ENCODE results near the gene RNF115.
"Not testable (repeated sequence)": the region's sequence is repeated elsewhere in the genome, so short reads cannot be mapped to it uniquely, and the experiment has no call there.

RNF115 gene

GRCh38 chr1:145720878-145721671, 102.8 kb downstream of the RNF115 start:
- Histone ChIP-seq H3K4me2 (peak overlapping the region; percentile 55 to 82 (median 70)), H3K9me3 (replicated peaks in 1 of 11) (no peaks in the 10 kb centered on the region), H3K27me3 (peaks cover 12 to 22% (median 17%) of the 10 kb centered on the region in 11 experiments; a peak in 20 of 22 replicates), H3K27ac (no peak overlapping the region), H3K36me3 (no peaks in the 10 kb centered on the region), H4K20me1 (peaks cover 0 to 7% (median 0%) of the 10 kb centered on the region in 11 experiments; a peak in 1 of 22 replicates), H3K9ac (peak overlapping the region in 3 of 11 experiments; percentile 0 to 32 (median 23); a peak in 2 of 22 replicates), H3K4me3 (peak overlapping the region in 7 of 10 experiments; percentile 13 to 53 (median 28); a peak in 8 of 20 replicates), H3K4me1 (peaks cover 0 to 10% (median 4%) of the 10 kb centered on the region in 10 experiments; a peak in 7 of 20 replicates)
- no peak for TF ChIP-seq Cebpa-rat (IDR thresholded peaks at IDR 0.05)

GRCh38 chr1:145720556-145720877, 103.4 kb downstream of the RNF115 start:
- peak overlapping the region in 1 of 11 experiments; percentile 23; a peak in 1 of 22 replicates for H3K9ac ChIP-seq
- no peak for TF ChIP-seq Cebpa-rat (IDR thresholded peaks at IDR 0.05)
- H3K27ac ChIP-seq, result no peak overlapping the region
- H3K4me1 ChIP-seq, result peaks cover 0 to 10% (median 4%) of the 10 kb centered on the region in 10 experiments; a peak in 7 of 20 replicates
- peaks cover 0 to 7% (median 0%) of the 10 kb centered on the region in 11 experiments; a peak in 1 of 22 replicates for H4K20me1 ChIP-seq
- peak overlapping the region in 9 of 11 experiments; percentile 55 to 82 (median 68); a peak in 16 of 22 replicates for H3K4me2 ChIP-seq
- H3K4me3 ChIP-seq, result peak overlapping the region in 1 of 10 experiments; percentile 35; a peak in 2 of 20 replicates
- H3K27me3 ChIP-seq, result peaks cover 12 to 22% (median 17%) of the 10 kb centered on the region in 11 experiments; a peak in 20 of 22 replicates
- H3K9me3 ChIP-seq (replicated peaks in 1 of 11), result no peaks in the 10 kb centered on the region
- H3K36me3 ChIP-seq, result no peaks in the 10 kb centered on the region

GRCh38 chr1:145719230-145720079, 104.4 kb downstream of the RNF115 start, which contains the start of gene CD160:
CD160 (plus strand) TSS chr1:145719499; CDS start chr1:145728328, 8,829 bp downstream.
- Histone ChIP-seq H3K9ac (no peak within 1 kb of the TSS), H3K4me2 (no peak within 1 kb of the TSS), H4K20me1 (peaks cover 0 to 7% (median 0%) of the 10 kb centered on the region in 11 experiments; a peak in 1 of 22 replicates), H3K4me3 (no peak within 1 kb of the TSS), H3K27ac (no peak within 1 kb of the TSS), H3K4me1 (peaks cover 0 to 10% (median 4%) of the 10 kb centered on the region in 10 experiments; a peak in 7 of 20 replicates), H3K36me3 (no peaks in the 10 kb centered on the region), H3K27me3 (peaks cover 12 to 22% (median 17%) of the 10 kb centered on the region in 11 experiments; a peak in 20 of 22 replicates), H3K9me3 (replicated peaks in 1 of 11) (no peaks in the 10 kb centered on the region)
- TF ChIP-seq Cebpa-rat (IDR thresholded peaks at IDR 0.05), result no peak

- peaks cover 0 to 10% (median 4%) of the 10 kb centered on the region in 10 experiments; a peak in 7 of 20 replicates for H3K4me1 ChIP-seq
Measured at GRCh38 chr1:145718465-145718864, 105.4 kb downstream of the RNF115 start.

GRCh38 chr1:145717833-145718232, 106.1 kb downstream of the RNF115 start:
- H3K27ac ChIP-seq, result no peak overlapping the region
- peaks cover 0 to 10% (median 4%) of the 10 kb centered on the region in 10 experiments; a peak in 7 of 20 replicates for H3K4me1 ChIP-seq
- TF ChIP-seq Cebpa-rat (IDR thresholded peaks at IDR 0.05), result no peak
- H3K36me3 ChIP-seq, result no peaks in the 10 kb centered on the region
- no peak overlapping the region for H3K4me3 ChIP-seq
- H4K20me1 ChIP-seq, result peaks cover 0 to 7% (median 0%) of the 10 kb centered on the region in 11 experiments; a peak in 1 of 22 replicates
- H3K27me3 ChIP-seq, result peaks cover 12 to 22% (median 17%) of the 10 kb centered on the region in 11 experiments; a peak in 20 of 22 replicates
- H3K9ac ChIP-seq, result no peak overlapping the region
- H3K9me3 ChIP-seq (replicated peaks in 1 of 11), result no peaks in the 10 kb centered on the region
- no peak overlapping the region for H3K4me2 ChIP-seq

More at GRCh38 chr1:145718465-145718864, 105.4 kb downstream of the RNF115 start:
- peaks cover 12 to 22% (median 17%) of the 10 kb centered on the region in 11 experiments; a peak in 20 of 22 replicates for H3K27me3 ChIP-seq
- not testable (repeated sequence) for H3K9ac ChIP-seq; H3K4me3 ChIP-seq; H3K9me3 ChIP-seq (replicated peaks in 1 of 11); H3K4me2 ChIP-seq; H3K36me3 ChIP-seq; H4K20me1 ChIP-seq; H3K27ac ChIP-seq

- no peak overlapping the region for H3K9ac ChIP-seq
- no peak overlapping the region for H3K4me2 ChIP-seq
- no peaks in the 10 kb centered on the region for H3K9me3 ChIP-seq (replicated peaks in 1 of 11)
- no peak overlapping the region for H3K4me3 ChIP-seq
- peaks cover 12 to 22% (median 16%) of the 10 kb centered on the region in 11 experiments; a peak in 20 of 22 replicates for H3K27me3 ChIP-seq
- H4K20me1 ChIP-seq, result peaks cover 0 to 7% (median 0%) of the 10 kb centered on the region in 11 experiments; a peak in 1 of 22 replicates
- no peak for TF ChIP-seq Cebpa-rat (IDR thresholded peaks at IDR 0.05)
- H3K27ac ChIP-seq, result no peak overlapping the region
- H3K36me3 ChIP-seq, result no peaks in the 10 kb centered on the region
- peaks cover 0 to 10% (median 4%) of the 10 kb centered on the region in 10 experiments; a peak in 7 of 20 replicates for H3K4me1 ChIP-seq
Measured at GRCh38 chr1:145716641-145717345, 107.1 kb downstream of the RNF115 start.

- no peak overlapping the region for H3K4me2 ChIP-seq
Measured at GRCh38 chr1:145714524-145715111, 109.3 kb downstream of the RNF115 start.

GRCh38 chr1:145711213-145711651, 112.7 kb downstream of the RNF115 start:
- TF ChIP-seq Cebpa-rat (IDR thresholded peaks at IDR 0.05), result no peak
- Histone ChIP-seq H3K36me3 (no peaks in the 10 kb centered on the region), H3K4me1 (no peaks in the 10 kb centered on the region), H4K20me1 (no peaks in the 10 kb centered on the region), H3K4me2 (no peak overlapping the region), H3K9ac (no peak overlapping the region), H3K27ac (no peak overlapping the region), H3K27me3 (no peaks in the 10 kb centered on the region), H3K4me3 (no peak overlapping the region), H3K9me3 (replicated peaks in 1 of 11) (no peaks in the 10 kb centered on the region)

More at GRCh38 chr1:145714524-145715111, 109.3 kb downstream of the RNF115 start:
- Histone ChIP-seq H3K4me1 (no peaks in the 10 kb centered on the region), H3K27ac (no peak overlapping the region), H3K4me3 (no peak overlapping the region), H3K9ac (no peak overlapping the region), H4K20me1 (no peaks in the 10 kb centered on the region), H3K27me3 (no peaks in the 10 kb centered on the region), H3K36me3 (no peaks in the 10 kb centered on the region), H3K9me3 (replicated peaks in 1 of 11) (no peaks in the 10 kb centered on the region)
- TF ChIP-seq Cebpa-rat (IDR thresholded peaks at IDR 0.05), result no peak

Data from BLaER1 treated with 17β-estradiol and CSF1 and Interleukin-3, amounts not matched to agents 10 nM and 100 nM (cell line).